ENCODE results near the gene DPYD. TPM values are rescaled to one million over a fixed set of nuclear protein-coding genes. Genes with fewer than 3 reads are reported as not detected.

Gene DPYD
- total and polyA plus RNA-seq, 9 of the 15 experiments (the other 6 are each of a cell fraction or from before 2014, with no cell fraction given), result 0.03 to 0.25 (median 0.08) TPM; not detected in 2

DNA sequence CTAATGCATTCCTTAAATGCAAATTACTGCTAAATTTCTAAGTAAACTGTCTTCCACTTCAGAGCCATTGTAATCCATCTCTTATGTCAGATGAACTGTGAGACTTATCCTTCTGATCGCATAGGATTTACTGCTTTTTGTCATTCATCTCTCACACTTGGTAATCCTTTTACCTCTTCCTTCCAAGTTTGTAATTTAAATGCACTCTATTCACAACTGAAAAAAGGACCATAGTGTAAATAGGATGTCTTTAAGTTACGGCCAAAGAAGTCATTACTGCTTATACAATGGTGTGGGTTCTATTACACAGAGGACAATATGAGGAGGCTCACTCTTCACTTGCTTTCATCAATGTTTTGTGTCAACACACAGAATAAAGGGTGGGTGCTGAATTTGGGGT, 806.0 kb downstream of the DPYD start:
- H3K4me3 ChIP-seq, result no peak overlapping the region
- 0% methylated on average over 2 of the region's 2 CpGs for whole genome bisulfite sequencing (ENCODE audit: insufficient coverage, low coverage, missing lambda C conversion rate)
- DNase-seq (ENCODE audit: extremely low read depth in 1 of 4, low spot score in 3 of 4), result no peak
- in situ Hi-C loops (cut with MboI) (no loop called here), intact Hi-C loops (cut with micrococcal nuclease) (no loop called here)
- H3K36me3 ChIP-seq (ENCODE audit: control insufficient read depth, insufficient read depth, low read length), result no peaks in the 10 kb centered on the region
- BruUV-seq (replicated peaks), result no TSS peak
- no peaks in the 10 kb centered on the region for H3K4me1 ChIP-seq (replicated peaks in 1 of 2; ENCODE audit: control insufficient read depth in 2 of 2, insufficient read depth in 2 of 2, low read length in 2 of 2)
- no peak overlapping the region for H2AFZ ChIP-seq (ENCODE audit: low read depth, low read length)
- no peaks in the 10 kb centered on the region for H3K79me2 ChIP-seq (ENCODE audit: control insufficient read depth, insufficient read depth, low read length)
- no peak for FAIRE-seq
- no peaks in the 10 kb centered on the region for H3K9me1 ChIP-seq (ENCODE audit: control insufficient read depth, insufficient read depth, low read length)
- H3K4me2 ChIP-seq (ENCODE audit: insufficient read depth, low read length), result no peak overlapping the region
- no peaks in the 10 kb centered on the region for H4K20me1 ChIP-seq (replicated peaks; ENCODE audit: control insufficient read depth, insufficient read depth, low read length)
- ATAC-seq, result no peak
- TF ChIP-seq, protein P1, sequence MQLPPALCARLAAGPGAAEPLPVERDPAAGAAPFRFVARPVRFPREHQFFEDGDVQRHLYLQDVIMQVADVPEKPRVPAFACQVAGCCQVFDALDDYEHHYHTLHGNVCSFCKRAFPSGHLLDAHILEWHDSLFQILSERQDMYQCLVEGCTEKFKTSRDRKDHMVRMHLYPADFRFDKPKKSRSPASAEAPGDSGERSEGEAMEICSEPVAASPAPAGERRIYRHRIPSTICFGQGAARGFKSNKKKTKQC (CRISPR knock-in tag; IDR thresholded peaks at IDR 0.05), result no peak
- TF ChIP-seq FOXM1 (IDR thresholded peaks at IDR 0.05; ENCODE audit: low read depth) (no peak), FOXM1 (CRISPR knock-in tag; IDR thresholded peaks at IDR 0.05; ENCODE audit: low read depth) (no peak), TCF7 (IDR thresholded peaks at IDR 0.05; ENCODE audit: borderline replicate concordance) (no peak), ETS2 (tag; IDR thresholded peaks at IDR 0.05; ENCODE audit: borderline replicate concordance, poor library complexity, severe bottlenecking) (no peak), DLX4 (CRISPR knock-in tag; IDR thresholded peaks at IDR 0.05) (no peak), ILF3 (IDR thresholded peaks at IDR 0.05; ENCODE audit: borderline replicate concordance) (no peak), THRAP3 (IDR thresholded peaks at IDR 0.05; ENCODE audit: borderline replicate concordance) (no peak), CAMTA2 (CRISPR knock-in tag; conservative IDR thresholded peaks at IDR 0.05) (no peak), YY1 (IDR thresholded peaks at IDR 0.05; ENCODE audit: borderline replicate concordance in 1 of 3, control insufficient read depth in 1 of 3, extremely low read depth in 1 of 3, insufficient read depth in 3 of 3, insufficient read length in 1 of 3, insufficient replicate concordance in 2 of 3, low read depth in 1 of 3, low read length in 2 of 3) (no peak), DPF2 (IDR thresholded peaks at IDR 0.05) (no peak), E2F3 (CRISPR knock-in tag; IDR thresholded peaks at IDR 0.05) (no peak), MCM3 (IDR thresholded peaks at IDR 0.05) (no peak), JUN (IDR thresholded peaks at IDR 0.05; ENCODE audit: borderline replicate concordance, low read depth, low read length) (no peak), JUN (CRISPR knock-in tag; IDR thresholded peaks at IDR 0.05; ENCODE audit: borderline replicate concordance) (no peak), CBFB (CRISPR knock-in tag; IDR thresholded peaks at IDR 0.05) (no peak), NFRKB (IDR thresholded peaks at IDR 0.05; ENCODE audit: low read depth) (no peak), MIER1 (IDR thresholded peaks at IDR 0.05; ENCODE audit: low read depth) (no peak)
- TF ChIP-seq, protein P2, sequence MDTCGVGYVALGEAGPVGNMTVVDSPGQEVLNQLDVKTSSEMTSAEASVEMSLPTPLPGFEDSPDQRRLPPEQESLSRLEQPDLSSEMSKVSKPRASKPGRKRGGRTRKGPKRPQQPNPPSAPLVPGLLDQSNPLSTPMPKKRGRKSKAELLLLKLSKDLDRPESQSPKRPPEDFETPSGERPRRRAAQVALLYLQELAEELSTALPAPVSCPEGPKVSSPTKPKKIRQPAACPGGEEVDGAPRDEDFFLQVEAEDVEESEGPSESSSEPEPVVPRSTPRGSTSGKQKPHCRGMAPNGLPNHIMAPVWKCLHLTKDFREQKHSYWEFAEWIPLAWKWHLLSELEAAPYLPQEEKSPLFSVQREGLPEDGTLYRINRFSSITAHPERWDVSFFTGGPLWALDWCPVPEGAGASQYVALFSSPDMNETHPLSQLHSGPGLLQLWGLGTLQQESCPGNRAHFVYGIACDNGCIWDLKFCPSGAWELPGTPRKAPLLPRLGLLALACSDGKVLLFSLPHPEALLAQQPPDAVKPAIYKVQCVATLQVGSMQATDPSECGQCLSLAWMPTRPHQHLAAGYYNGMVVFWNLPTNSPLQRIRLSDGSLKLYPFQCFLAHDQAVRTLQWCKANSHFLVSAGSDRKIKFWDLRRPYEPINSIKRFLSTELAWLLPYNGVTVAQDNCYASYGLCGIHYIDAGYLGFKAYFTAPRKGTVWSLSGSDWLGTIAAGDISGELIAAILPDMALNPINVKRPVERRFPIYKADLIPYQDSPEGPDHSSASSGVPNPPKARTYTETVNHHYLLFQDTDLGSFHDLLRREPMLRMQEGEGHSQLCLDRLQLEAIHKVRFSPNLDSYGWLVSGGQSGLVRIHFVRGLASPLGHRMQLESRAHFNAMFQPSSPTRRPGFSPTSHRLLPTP (IDR thresholded peaks at IDR 0.05; ENCODE audit: borderline replicate concordance, extremely low read depth, insufficient read length), result no peak
- no peaks in the 10 kb centered on the region for H3K9me3 ChIP-seq (replicated peaks; ENCODE audit: control insufficient read depth, insufficient read depth, low read depth, low read length)
- ChIA-PET POLR2A (no interaction called here), CTCF (ENCODE audit: low intra/inter-chr PET ratio) (no interaction called here)
- no peaks in the 10 kb centered on the region for H3K27me3 ChIP-seq (ENCODE audit: control insufficient read depth in 2 of 2, insufficient read depth in 2 of 2, low read length in 2 of 2)
- no peak overlapping the region for H3K9ac ChIP-seq (ENCODE audit: insufficient read depth in 1 of 2, low read depth in 2 of 2, low read length in 2 of 2)
- H3K27ac ChIP-seq (ENCODE audit: extremely low read depth, low read depth, low read length), result no peak overlapping the region
